Spleen (tissue), 11 donors: ENCODE data around the gene KLHDC7B. TPM values are rescaled to one million over a fixed set of nuclear protein-coding genes. Genes with fewer than 3 reads are reported as not detected.

Experiments used
- DNase-seq: peaks from one replicate; pipeline ENCODE4 v3.0.0-alpha.2; 2020
- H3K27ac ChIP-seq, 8 donors: fragments of 200-600 bp; sonication (generic) in 7 of 8; 1 replicate in 4 of 8; 2 replicates in 4 of 8; pipeline versions ENCODE4 v1.5.0 to v1.8.0; 2016 to 2021; ENCODE audit warnings: inconsistent platforms in 4 of 8, mild to moderate bottlenecking in 4 of 8, moderate library complexity in 1 of 8
- H3K27me3 ChIP-seq, 7 donors: fragments of 200-600 bp; sonication (generic) in 6 of 7; replicated peaks in 1 of 7; 1 replicate in 4 of 7; 2 replicates in 3 of 7; pipeline versions ENCODE4 v1.5.0 to v1.8.0; 2016 to 2021; ENCODE audit warnings: inconsistent platforms in 3 of 7, mild to moderate bottlenecking in 1 of 7
- H3K36me3 ChIP-seq, 6 donors: fragments of 200-600 bp; sonication (generic) in 5 of 6; 1 replicate in 4 of 6; 2 replicates in 2 of 6; pipeline versions ENCODE4 v1.5.0 to v1.8.0; 2016 to 2021; ENCODE audit warnings: inconsistent platforms in 2 of 6
- H3K4me1 ChIP-seq, 6 donors: fragments of 200-600 bp; sonication (generic) in 5 of 6; 1 replicate in 3 of 6; 2 replicates in 3 of 6; pipeline versions ENCODE4 v1.5.0 to v1.8.0; 2016 to 2021; ENCODE audit warnings: inconsistent platforms in 3 of 6
- H3K4me3 ChIP-seq, 8 donors: fragments of 200-600 bp; sonication (generic) in 7 of 8; 1 replicate in 4 of 8; 2 replicates in 4 of 8; pipeline versions ENCODE4 v1.5.0 to v1.8.0; 2016 to 2021; ENCODE audit warnings: inconsistent platforms in 4 of 8, mild to moderate bottlenecking in 4 of 8, moderate library complexity in 2 of 8
- H3K9me3 ChIP-seq, 8 donors: fragments of 200-600 bp; sonication (generic) in 7 of 8; 1 replicate in 4 of 8; 2 replicates in 4 of 8; pipeline versions ENCODE4 v1.5.0 to v1.8.0; 2016 to 2021; ENCODE audit warnings: inconsistent platforms in 4 of 8
- POLR2A ChIP-seq, 3 donors: fragments of 450-650 bp; IDR thresholded peaks; one replicate each; pipeline ENCODE4 v1.5.1; 2017; ENCODE audit warnings: antibody characterized with exemption in 3 of 3, mild to moderate bottlenecking in 1 of 3
- POLR2AphosphoS5 ChIP-seq, 3 donors: sonication (generic); formaldehyde crosslinking; IDR thresholded peaks; one replicate each; pipeline ENCODE4 v1.5.1; 2017; ENCODE audit warnings: antibody characterized with exemption in 3 of 3
- WGBS, 5 donors: extraction: QIAGEN DNeasy Blood & Tissue Kit in 3 of 5; methylation state at CpG; one replicate each; pipeline versions ENCODE4 v1.1.5 to v1.1.7; 2013 to 2018; 5-methylcytosine and 5-hydroxymethylcytosine counted together
- intact Hi-C: fragments of 100-400 bp; cut with DNase I; formaldehyde crosslinking; loops from one replicate; pipeline ENCODE4 v1.15.0; 2023; ENCODE audit warnings: low total_unique reads
- polyA plus RNA-seq, 3 donors: library from polyadenylated mRNA; stranded (reverse); fragments of 200-250 nt; gene quantifications; one replicate each; pipeline ENCODE4 v1.2.1, GENCODE V29; 2013
- total RNA-seq, 7 donors: library from RNA; depleted of rRNA in 3 of 7; stranded (reverse); fragments of >200 nt in 3 of 7; fragmentation: NEBNext Ultra II Directional in 4 of 7; extraction: Animal tissue kit (Norgen Biotek cat#: 25700) in 4 of 7; gene quantifications; one replicate each; pipeline versions ENCODE4 v1.1.0 to v1.2.1, GENCODE V29; 2016 to 2021
- TF ChIP-seq, protein P1 (sequence below), 11 experiments: fragments of 200-600 bp in 7 of 11; fragments of 450-650 bp in 4 of 11; sonication (generic) in 4 of 11; IDR thresholded peaks in 8 of 11; conservative IDR thresholded peaks in 3 of 11; 1 replicate in 7 of 11; 2 replicates in 4 of 11; pipeline versions ENCODE4 v1.4.0 to v1.8.0; 2016 to 2021; ENCODE audit warnings: antibody characterized with exemption in 11 of 11, inconsistent platforms in 4 of 11, mild to moderate bottlenecking in 1 of 11
- donor health status: healthy with polysubstance abuse.
- donor health status: DM: no; HTN: no; CAD: no; lungs with moderate emphysema.
- donor health status: DM: no; HTN: no; CAD: no.
- donor health status: Bipolar disorder and iron deficiency.
- donor health status: healthy.
- donor health status: DM: no; HTN: no; CAD: no.
- donor health status: DM: yes; HTN: yes; CAD: no.

Gene KLHDC7B
- total and polyA plus RNA-seq, 10 donors = 2.6 to 5.0 (median 3.4) TPM

DNA sequence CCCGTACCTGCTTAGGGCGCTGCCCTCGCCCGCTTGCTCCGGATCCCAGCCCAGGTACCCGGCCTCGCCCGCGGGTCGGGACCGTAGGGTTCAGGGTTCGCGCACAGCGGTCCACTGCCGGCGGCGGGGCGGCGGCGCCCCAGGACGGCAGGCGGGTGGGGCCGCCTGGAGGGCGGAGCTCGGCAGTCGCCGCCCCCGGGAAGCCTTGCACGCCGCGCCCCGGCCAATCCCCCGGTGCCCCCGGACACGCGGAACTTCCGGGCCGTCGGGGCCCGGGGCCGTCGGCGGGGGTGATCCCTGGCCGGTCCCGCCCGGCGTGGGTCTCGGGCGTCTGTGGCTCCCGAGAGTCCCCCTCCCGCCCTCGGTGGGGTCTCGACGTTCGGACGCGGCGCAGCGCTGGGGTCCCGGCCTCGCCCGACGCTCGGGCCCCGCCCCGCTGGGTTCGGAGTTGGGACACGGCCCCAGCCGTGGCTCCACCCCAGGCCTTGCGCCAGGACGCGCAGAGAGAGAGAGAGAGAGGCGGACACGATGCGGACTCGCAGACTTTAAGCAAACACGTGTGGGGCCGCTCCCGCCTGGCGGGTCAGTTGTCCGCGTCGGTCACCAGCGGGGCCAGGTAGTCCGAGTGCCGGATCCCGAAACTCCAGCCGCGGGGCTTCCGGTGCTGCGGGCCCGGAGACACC lies 15.7 kb upstream of the KLHDC7B start, which contains the start of gene TYMP:
TYMP (minus strand) TSS at position 116 of the 683 bp plus-strand sequence. CDS start 303 bp downstream, outside the sequence.
- TF ChIP-seq POLR2AphosphoS5 (IDR thresholded peaks at IDR 0.05) (peak; percentile 90 to 91 (median 91)), POLR2A (IDR thresholded peaks at IDR 0.05) (peak; percentile 46 to 74 (median 63))
- TF ChIP-seq, protein P1, sequence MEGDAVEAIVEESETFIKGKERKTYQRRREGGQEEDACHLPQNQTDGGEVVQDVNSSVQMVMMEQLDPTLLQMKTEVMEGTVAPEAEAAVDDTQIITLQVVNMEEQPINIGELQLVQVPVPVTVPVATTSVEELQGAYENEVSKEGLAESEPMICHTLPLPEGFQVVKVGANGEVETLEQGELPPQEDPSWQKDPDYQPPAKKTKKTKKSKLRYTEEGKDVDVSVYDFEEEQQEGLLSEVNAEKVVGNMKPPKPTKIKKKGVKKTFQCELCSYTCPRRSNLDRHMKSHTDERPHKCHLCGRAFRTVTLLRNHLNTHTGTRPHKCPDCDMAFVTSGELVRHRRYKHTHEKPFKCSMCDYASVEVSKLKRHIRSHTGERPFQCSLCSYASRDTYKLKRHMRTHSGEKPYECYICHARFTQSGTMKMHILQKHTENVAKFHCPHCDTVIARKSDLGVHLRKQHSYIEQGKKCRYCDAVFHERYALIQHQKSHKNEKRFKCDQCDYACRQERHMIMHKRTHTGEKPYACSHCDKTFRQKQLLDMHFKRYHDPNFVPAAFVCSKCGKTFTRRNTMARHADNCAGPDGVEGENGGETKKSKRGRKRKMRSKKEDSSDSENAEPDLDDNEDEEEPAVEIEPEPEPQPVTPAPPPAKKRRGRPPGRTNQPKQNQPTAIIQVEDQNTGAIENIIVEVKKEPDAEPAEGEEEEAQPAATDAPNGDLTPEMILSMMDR (IDR thresholded peaks at IDR 0.05 in 8 of 11, conservative IDR thresholded peaks at IDR 0.05 in 3 of 11) = peak in 1 of 11 experiments; percentile 42
- no peaks in the 10 kb centered on the region for H3K27me3 ChIP-seq

DNA sequence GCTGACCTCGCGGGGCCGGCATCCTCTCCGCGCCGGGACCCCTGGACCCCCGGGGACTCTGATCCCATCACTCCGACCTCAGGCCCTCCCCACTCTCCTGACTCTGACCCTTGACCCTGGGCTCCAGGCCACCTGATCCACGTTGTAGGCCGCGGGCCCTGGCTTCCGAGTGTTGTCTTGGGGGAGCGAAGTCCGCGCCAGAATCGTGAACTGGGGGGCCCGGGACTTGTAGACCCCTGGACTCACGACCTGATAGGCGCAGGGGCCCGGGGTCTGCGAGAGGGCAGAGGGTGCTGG lies 15.2 kb upstream of the KLHDC7B start:
- no peak for DNase-seq
- H3K27me3 ChIP-seq = no peaks in the 10 kb centered on the region
- H3K4me3 ChIP-seq = peak overlapping the region; percentile 50 to 97 (median 64)
- peaks cover 0 to 18% (median 0%) of the 10 kb centered on the region in 6 donors for H3K36me3 ChIP-seq
- peaks cover 20 to 98% (median 77%) of the 10 kb centered on the region in 6 donors for H3K4me1 ChIP-seq
- H3K27ac ChIP-seq = peak overlapping the region; percentile 97 to 100 (median 99)
- TF ChIP-seq POLR2A (IDR thresholded peaks at IDR 0.05) (no peak), POLR2AphosphoS5 (IDR thresholded peaks at IDR 0.05) (no peak)
- TF ChIP-seq, protein P1 (IDR thresholded peaks at IDR 0.05 in 8 of 11, conservative IDR thresholded peaks at IDR 0.05 in 3 of 11) = no peak
- intact Hi-C loops = no loop called here
- H3K9me3 ChIP-seq = no peaks in the 10 kb centered on the region
- 1 to 2% (median 1%) methylated on average over 14 to 21 of the region's 21 CpGs for WGBS, 5 donors

More for the DNA sequence above, 15.7 kb upstream of the KLHDC7B start, which contains the start of gene TYMP:
- intact Hi-C loops = no loop called here
- H3K4me1 ChIP-seq = peaks cover 20 to 96% (median 77%) of the 10 kb centered on the region in 6 donors
- no peaks in the 10 kb centered on the region for H3K9me3 ChIP-seq
- WGBS, 5 donors = 0 to 1% (median 1%) methylated on average over 3 to 92 of the region's 92 CpGs
- peaks cover 0 to 18% (median 0%) of the 10 kb centered on the region in 6 donors for H3K36me3 ChIP-seq
- peak; percentile 97 for DNase-seq
- H3K4me3 ChIP-seq = peak within 1 kb of the TSS; percentile 50 to 97 (median 64)
- H3K27ac ChIP-seq = peak within 1 kb of the TSS; percentile 97 to 100 (median 99)

DNA sequence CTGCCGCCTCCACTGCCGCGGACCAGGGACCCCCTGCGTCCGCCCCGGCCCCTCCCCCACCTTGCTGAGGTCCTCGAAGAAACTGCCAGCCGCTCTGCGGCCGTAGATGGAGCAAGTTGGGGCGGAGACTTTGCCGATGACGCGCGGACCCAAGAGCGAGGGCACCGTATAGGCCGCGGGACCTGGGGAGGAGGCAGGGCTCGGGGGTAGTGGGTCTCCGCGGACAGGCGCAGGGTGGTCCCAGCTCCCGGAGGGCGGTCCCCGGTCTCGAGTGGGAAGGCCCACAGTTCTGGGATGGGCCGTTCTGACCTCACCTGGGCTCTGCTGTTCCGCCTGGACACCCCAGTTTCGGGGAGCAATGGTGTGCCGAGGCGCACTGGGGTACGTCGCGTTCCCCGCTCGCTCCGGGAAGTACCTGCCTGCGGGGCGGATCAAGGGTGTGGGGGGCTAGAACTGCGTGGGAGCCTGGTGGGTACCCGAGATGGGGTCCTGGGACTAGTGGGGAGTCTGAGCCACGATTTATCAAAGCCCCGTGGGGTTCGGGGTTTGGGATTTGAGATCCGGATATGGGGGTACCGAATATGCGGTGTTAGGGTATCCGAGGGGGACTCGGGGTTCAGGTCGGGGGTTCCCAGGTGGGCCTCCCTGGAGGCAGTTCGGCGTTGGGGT lies 14.7 kb upstream of the KLHDC7B start:
- intact Hi-C loops = no loop called here
- Histone ChIP-seq H3K4me1 (peaks cover 20 to 99% (median 79%) of the 10 kb centered on the region in 6 donors), H3K9me3 (no peaks in the 10 kb centered on the region), H3K36me3 (peaks cover 0 to 18% (median 0%) of the 10 kb centered on the region in 6 donors), H3K27me3 (no peaks in the 10 kb centered on the region), H3K27ac (peak overlapping the region; percentile 97 to 100 (median 99)), H3K4me3 (peak overlapping the region; percentile 50 to 97 (median 64))
- peak; percentile 98 for DNase-seq
- TF ChIP-seq POLR2AphosphoS5 (IDR thresholded peaks at IDR 0.05) = peak; percentile 93 to 96 (median 95)
- TF ChIP-seq, protein P1 (IDR thresholded peaks at IDR 0.05 in 8 of 11, conservative IDR thresholded peaks at IDR 0.05 in 3 of 11) = peak in 1 of 11 experiments; percentile 17
- peak; percentile 78 to 88 (median 81) for TF ChIP-seq POLR2A (IDR thresholded peaks at IDR 0.05)
- WGBS, 5 donors = 2 to 5% (median 3%) methylated on average over 42 to 53 of the region's 53 CpGs

DNA sequence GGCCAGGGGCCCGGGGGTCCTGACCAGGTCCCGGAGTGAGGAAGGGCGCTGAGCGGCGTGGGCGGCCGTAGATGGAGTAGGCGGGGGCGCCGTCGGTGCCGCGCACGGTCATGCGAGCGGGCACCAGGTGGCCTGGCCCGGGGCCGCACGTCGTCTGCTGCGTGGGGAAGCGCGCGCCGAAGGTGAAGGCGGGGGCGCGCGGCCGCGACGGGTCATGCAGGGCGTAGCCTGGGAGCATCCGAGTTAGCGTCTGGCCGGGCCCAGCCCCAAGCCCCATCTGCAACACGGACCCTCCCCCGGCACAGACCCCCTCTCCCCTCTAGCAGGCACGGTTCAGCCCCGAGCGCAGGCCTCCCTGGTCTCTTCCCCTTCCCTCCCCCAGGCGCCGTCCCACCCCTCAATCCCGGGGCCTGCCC lies 14.1 kb upstream of the KLHDC7B start:
- H3K27ac ChIP-seq = peak overlapping the region; percentile 97 to 100 (median 99)
- H3K9me3 ChIP-seq = no peaks in the 10 kb centered on the region
- TF ChIP-seq POLR2AphosphoS5 (IDR thresholded peaks at IDR 0.05) = peak; percentile 84 to 87 (median 85)
- TF ChIP-seq, protein P1 (IDR thresholded peaks at IDR 0.05 in 8 of 11, conservative IDR thresholded peaks at IDR 0.05 in 3 of 11) = peak in 1 of 11 experiments; percentile 34
- TF ChIP-seq POLR2A (IDR thresholded peaks at IDR 0.05) = peak; percentile 53 to 66 (median 65)
- DNase-seq = peak; percentile 96
- intact Hi-C loops = no loop called here
- H3K4me3 ChIP-seq = peak overlapping the region; percentile 50 to 97 (median 64)
- H3K4me1 ChIP-seq = peaks cover 19 to 99% (median 75%) of the 10 kb centered on the region in 6 donors
- H3K27me3 ChIP-seq = no peaks in the 10 kb centered on the region
- H3K36me3 ChIP-seq = peaks cover 0 to 18% (median 0%) of the 10 kb centered on the region in 6 donors
- 0 to 3% (median 1%) methylated on average over 14 to 44 of the region's 44 CpGs for WGBS, 5 donors
